NCI-H2107 treated with DMSO at 0.1 percent for 48 hours (cell line): Measurements from ENCODE around the gene PABPC1L.
"Not testable (repeated sequence)": the region's sequence is repeated elsewhere in the genome, so short reads cannot be mapped to it uniquely, and the experiment has no call there.

Experiments used
- DNase-seq: peaks from one replicate; lab custom pipeline; 2025; ENCODE audit not compliant: unreplicated experiment; lab: John Stamatoyannopoulos, UW

The PABPC1L gene

DNA sequence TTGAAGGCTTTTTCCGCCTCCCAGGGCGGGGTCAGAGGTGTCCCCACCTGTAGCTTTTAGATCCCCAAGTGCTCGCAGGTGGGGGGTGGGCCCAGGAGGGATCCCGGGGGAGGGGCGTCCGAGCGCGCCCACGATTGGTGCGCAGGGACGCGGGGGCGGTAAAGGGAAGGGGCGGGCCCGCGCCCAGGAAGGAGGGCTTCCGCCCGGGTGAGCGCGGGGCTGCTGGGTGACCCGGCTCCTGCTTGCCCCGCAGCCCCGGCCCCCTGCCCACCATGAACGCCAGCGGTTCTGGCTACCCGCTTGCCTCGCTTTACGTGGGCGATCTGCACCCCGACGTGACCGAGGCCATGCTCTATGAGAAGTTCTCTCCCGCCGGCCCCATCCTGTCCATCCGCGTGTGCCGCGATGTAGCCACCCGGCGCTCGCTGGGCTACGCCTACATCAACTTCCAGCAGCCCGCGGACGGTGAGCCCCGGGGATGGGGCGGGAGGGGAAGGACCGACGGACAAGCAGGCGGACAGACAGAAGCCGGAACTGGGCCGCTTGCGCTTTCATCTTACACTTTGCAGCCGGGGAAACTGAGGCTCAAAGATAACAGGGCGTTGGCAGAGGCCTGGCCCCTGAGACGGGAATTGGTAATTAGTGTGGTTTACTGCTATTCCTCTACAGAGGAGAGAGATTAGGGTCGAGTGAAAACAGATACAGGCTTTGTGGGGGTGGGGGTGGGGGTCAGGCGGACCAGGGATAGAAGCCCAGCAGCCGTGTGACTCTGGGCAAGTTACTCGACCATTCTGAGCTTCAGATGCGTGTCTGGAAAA is at the start of gene PABPC1L:
PABPC1L (plus strand) TSS at position 189 of the 818 bp plus-strand sequence; CDS start at position 273, 84 bp downstream.
- peak; percentile 17 for DNase-seq

DNA sequence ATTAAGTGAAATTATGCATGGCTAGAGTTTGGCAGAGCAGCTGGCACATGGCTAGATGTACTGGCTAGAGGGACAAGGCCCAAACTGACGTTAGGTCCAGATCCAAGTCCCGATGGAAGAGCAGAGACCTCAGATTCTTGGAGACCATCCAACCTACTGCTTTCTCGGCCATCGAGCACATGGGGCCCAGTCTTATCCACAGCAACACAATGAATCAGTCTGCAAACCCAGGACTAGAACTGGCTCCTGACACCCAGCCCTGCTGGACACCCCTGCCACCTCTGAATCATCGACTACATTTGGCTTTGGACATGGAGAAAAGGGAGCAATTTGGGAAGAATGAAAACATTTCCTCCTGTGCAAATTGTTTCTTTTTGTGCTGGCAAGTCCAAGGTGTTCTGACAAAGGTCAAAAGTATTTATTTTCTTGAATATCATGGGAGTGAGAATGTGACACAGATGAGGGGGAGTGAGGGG is 48.3 kb upstream of the PABPC1L start:
- no peak for DNase-seq

DNA sequence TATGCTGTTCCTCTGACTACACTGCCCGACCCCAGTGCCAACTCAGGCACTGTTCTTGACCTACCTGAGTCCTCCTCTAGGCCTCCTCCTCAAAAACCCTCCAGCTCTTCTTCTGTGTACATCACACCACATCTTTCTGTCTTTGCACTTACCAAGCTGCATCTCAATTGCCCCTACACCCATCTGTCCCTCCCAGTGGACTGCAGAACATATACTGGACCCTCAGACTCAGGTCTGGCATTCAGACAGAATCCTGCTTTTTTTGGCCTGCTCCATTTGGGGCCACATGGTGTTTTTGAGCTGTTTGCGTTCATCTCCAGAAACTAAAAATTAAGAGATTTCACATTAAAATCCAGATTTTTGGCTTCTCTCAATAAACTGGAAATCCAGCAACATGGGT is 47.6 kb upstream of the PABPC1L start:
- DNase-seq, result no peak

DNA sequence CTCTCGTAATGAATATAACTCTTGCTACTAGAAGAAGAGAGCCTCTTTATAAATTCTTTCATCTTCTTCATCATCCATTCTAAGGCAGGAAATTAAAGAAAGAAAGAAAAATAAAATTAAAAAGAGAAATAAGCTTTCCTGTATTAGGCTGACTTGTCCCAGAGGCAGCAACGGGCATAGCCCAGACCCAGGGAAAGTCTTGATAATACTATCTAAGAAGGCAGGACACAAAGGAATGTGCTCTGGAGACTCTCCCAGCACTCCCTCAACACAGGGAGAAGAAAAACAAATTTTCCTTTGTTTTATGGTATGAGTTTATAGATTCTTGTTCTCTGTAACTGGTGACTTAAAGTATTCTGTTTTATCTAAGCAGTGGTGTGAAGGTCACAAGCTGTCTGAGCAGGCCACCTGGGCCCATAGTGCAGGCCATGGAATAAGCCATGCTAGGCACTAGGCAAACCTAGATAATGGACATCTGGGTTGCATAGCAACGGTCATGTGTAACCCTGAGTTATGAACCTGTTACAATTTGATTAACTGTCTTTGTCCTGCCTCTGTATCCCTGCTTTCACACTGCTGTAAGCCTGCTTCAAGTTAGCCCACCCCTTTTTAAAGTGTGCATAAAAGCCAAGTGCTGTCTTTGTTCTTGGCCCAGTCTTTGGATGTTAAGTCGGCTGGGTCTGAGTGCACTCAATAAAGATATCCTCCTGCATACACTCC is 46.3 kb upstream of the PABPC1L start:
- DNase-seq, result not testable (repeated sequence)

DNA sequence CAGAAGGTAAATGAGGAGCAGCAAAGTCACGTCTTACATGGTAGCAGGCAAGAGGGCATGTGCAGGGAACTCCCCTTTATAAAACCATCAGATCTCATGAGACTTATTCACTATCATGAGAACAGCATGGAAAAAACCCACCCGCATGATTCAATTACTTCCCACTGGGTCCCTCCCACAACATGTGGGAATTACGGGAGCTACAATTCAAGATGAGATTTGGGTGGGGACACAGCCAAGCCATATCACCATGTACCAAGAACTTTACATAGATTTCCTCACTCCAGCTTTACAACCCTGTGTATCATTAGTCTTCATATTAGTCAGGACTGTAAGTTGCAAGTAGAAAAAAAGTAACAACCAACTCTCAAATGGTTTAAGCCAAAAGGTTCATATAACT is 45.4 kb upstream of the PABPC1L start:
- not testable (repeated sequence) for DNase-seq

DNA sequence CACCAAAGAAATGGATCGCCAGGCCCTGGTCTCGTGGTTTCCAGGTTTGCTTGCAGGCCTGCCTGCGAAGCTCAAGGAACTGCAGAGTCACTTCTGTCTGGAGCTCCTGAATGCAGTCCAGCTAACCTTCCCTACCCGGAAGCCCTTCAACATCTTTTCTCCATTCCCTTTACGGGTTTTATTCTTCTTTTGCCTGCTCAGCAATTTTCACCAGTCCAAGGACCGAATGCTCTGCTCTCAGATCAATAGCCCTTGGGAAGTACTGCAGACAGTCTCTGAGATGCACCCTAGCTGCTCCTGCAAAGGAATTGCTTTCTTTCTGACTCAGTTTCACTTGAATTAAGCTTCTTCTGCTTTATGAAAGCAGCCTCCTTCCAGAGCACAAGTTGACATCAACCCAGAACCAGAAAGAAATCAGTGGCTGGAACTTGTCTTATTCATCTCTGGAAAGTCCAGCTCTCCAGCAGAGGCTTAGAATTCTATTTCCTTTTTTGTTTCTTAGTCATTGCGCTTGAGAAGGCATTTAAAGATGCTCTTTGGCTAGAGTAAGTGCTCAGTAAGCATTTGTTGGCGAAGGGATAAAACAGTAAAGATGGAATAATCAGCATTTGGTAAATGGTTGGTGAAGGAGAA is 43.0 kb upstream of the PABPC1L start:
- DNase-seq, result no peak

DNA sequence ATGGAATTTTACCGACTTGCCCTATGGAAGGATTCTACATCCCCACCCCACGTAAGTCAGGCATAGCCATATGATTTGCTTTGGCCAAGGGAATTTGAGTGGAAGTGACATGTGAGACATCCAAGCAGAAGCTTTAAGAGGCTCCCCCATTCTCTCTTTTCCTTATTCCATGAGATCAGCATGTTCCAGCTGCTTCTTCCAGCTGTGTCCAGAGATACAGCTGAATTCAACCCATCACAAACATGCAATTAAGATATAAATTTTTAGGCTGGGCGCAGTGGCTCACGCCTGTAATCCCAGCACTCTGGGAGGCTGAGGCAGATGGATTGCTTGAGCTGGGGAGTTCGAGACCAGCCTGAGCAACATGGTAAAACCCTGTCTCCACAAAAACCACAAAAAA is 40.4 kb upstream of the PABPC1L start:
- no peak for DNase-seq

DNA sequence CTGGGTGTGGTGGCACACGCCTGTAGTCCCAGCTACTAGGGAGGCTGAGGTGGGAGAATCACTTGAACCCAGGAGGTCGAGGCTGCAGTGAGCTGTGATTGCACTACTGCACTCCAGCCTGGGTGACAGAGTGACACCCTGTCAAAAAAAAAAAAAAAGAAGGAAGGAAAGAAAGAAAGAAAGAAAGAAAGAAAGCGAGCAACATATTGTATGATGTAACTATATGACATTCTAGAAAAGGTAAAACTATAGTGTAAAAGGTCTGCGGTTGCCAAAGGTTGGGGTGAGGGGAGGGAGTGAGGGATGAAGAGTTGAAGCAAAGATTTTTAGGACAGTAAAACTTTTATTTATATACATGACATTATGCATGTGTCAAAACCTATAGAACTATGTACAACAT is 27.5 kb upstream of the PABPC1L start:
- not testable (repeated sequence) for DNase-seq

DNA sequence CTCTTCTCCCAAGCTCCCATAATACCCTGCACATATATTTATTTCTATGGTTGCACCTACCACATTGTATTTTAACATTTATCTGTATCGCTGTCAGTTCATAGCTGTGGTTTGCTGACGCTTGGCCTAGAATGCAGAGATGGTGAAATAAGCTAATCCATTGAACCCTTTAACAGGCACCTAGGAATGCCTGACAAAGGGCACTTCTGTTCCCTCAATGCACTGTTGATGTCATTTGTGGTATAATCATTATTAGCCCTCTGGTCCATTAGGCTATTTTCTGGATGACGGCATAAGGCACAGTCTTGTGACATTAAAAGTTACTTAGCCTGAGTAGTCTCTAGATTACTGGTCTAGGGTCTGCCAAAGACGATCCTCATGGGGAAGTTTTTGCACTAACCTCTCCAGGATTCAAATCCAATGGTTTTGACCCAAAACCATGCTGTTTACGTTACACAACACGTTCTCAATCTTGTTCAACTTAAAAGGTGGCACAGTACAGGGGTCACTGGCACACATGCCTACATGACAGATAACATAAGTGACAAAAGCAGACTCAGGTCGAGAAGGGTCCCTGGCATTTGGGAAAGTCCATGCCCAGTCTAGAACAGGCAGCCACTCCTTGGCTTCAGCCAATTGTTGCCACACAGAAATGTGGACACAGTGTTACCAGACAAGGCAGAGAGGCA is 26.5 kb upstream of the PABPC1L start:
- no peak for DNase-seq

DNA sequence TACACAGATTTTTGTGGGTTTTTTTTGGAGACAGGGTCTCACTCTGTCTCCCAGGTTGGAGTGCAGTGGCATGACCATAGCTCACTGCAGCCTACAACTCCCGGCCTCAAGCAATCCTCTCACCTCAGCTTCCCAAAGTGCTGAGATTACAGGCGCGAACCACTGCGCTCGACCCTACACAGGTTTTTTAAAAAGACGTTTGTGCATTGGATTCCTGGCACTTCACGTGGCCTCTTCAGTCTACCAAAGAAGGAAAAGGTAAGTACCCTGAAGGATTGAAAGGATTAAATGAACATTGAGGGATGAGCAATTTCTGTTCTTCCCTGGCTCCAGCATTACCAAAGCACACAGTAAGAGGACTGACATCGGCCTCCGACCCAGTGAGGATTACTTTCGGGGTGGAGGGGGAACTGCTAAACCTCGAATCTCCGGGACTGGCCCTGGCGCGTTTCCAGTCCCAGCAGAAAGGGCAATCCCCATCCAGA is 24.9 kb upstream of the PABPC1L start:
- DNase-seq, result no peak

DNA sequence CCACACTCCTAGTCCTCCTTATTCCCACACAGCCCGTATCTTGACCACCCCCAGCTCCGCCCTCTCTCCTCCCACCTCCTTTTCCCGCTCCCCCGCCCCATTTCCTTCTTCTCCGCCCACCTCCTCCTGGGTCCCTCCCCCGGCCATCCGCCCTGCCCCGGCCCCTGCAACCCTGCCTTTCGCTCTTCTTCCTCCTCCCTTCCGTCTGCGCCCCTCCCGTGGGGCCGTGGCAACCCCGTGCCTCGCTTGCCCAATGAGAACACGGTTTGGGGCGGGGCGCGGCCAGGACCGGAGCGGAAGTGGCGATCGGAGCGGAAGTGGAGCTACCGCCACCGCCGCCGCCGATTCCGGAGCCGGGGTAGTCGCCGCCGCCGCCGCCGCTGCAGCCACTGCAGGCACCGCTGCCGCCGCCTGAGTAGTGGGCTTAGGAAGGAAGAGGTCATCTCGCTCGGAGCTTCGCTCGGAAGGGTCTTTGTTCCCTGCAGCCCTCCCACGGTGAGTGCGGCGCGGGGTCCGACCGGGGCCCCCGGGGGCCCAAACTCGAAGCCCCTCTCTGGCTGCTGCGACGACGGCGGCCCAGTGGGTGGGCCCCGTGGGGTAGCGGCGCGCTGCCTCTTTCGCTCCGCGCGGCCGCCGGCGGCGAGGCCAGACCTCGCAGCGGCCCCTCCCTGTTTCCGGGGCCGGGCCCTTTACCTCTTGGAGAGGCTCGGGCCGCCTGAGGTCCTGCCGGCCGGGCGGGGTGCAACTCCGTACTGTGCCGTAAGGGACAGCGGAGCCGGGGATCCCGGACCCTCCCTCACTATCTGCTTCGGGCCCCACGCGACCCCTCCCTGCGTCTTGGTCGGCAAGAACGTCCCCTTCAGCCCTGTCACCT is 24.2 kb upstream of the PABPC1L start, which contains the start of gene YWHAB:
YWHAB (plus strand) TSS at position 314 of the 874 bp plus-strand sequence. CDS start 15,829 bp downstream, outside the sequence.
- DNase-seq, result peak; percentile 80

DNA sequence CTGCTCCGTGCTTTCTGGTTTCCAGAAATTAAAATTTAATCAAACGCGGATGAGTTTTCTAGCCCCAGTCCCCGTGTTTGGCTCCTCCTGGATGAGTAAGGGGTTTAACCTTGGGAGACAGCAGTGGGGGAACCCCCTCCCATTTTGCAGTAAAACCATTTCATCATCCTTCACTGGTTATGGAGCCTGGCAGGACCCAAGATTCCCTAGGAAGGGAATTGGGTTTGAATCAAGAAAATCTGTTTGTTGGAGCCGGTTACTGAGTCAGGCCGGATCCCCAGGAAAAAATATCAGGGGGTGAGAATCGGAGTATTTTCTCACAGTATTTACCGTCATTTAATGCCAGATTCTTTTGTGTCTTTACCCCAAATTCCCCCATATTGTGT is 23.6 kb upstream of the PABPC1L start:
- DNase-seq, result no peak

DNA sequence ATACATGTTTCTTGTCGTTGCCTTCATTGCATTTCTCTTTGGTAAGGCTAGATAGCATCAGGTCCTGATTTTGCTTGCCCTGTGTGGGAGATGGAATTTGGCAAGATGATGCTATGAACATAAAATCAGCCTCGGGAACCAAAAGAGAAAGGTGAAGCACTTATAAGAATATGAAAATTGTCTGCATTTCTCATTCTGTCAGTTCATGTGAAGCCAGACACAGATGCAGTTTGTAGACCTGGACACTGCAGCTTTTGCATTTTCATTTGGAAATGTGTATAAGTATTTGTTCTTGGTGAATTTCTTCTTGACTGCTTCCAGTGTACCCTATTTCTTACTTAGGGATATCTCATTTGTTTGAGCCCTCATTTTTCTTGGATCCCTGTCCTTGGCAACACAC is 23.0 kb upstream of the PABPC1L start:
- no peak for DNase-seq

DNA sequence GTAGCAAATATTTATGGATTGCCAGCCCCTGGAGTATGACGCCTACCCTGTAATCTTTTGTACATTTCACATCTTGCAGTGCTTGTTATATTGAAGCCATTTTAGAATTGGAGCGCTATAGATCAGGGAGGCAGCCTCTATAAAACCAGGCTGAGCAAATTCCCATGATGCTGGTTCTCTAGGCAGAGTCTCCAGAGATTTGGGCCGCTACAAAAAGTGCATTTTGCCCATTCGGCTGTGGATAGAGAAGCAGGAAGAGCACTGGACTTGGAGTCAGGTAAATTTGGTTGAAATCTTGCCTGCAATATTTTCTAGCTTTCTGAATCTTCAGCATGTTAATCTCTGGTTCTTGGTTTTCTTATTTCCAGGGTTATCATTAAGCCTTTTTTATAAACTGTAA is 22.4 kb upstream of the PABPC1L start:
- no peak for DNase-seq

DNA sequence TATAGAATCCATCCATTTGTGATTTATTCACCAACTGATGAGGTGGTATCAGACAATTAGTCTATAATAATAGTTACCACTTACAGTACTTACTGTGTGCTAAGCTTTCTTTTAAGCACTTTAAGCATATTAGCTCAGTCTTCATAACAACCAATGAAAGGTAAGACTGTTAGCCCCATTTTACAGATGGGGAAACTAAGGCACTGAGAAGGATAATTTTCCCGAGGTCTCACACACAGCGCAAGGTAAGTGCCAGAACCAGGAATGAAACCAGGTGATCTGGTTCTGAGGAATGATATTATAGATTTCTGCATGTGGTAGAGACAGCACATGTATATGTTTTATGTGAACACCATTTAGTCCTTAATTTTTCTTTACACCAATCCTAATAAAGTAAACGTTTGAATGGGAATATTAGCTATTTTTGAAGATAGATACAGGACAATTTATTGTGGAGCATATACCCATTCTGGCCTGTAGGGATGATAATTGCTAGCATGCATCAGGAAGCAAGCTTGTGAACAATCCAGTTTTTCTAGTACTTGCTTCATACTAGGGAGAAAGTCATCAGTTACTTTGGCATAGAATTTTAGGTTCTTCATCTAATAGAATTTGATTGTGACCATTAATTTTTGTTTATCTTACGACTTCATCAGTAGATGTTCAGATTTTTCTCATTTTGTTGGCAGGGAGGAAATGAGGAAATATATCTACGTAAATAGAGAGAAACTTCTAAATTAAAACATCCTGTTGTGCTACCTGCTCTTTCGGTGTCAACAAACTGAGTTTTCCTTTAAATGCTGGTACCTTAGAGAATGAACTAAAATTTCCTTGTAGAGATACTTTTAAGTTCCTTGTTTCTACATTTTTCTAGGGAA is 21.4 kb upstream of the PABPC1L start:
- no peak for DNase-seq

DNA sequence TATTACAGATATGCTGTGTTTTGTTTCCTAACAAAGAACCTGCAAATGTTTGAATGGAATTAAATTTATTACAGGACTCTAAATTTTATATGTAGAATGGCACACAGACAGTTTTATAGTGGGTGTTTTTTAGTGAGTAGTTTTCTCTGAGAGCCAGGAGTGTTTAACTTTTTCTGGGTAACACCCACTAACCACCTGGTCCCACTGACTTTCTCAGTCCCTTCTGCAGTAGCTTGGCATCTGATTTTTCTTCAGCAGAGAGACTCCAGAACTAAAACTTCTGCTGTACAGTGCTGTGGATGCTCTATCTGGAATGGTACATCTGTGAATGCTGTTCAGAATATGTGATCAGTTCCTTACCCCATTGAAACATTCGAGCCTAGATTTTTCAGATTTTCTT is 18.0 kb upstream of the PABPC1L start:
- DNase-seq, result no peak

DNA sequence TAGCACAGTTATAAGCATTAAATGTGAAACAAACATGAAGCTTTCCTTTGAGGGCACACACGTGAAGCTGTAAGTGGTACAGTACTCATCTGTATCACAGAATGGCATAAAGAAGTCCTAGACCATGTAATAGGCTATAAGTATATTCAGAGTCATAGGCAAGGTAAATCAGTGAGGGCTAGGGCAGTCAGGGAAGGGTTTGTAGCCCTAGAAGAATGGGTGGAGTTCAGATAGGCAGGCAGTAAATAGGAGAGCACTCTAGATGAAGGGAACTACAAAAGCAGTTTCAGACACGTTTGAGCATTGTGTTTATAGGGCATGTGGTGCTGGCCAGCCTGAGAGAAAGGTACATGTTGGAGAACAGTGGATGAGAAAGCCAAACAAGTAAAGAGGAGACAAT is 14.9 kb upstream of the PABPC1L start:
- no peak for DNase-seq

DNA sequence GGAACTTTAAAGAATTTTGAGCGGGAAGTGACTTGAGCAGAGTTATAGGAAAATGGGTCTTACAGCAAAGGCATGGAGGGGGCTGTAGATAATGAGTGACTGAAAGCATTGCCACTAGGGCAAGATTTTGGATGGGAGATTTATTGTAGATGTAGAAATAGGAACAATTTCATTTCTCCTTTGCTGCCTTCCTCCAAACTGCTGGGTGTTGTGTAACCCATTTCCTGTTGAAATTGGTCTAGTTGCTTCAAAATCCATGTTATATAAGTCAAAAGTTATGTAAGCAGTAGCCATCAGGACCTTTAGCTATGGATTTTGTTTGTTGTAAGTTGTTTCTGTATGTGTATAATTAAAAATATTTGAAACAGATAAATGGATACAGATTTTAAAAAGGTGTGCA is 13.3 kb upstream of the PABPC1L start:
- DNase-seq, result no peak

DNA sequence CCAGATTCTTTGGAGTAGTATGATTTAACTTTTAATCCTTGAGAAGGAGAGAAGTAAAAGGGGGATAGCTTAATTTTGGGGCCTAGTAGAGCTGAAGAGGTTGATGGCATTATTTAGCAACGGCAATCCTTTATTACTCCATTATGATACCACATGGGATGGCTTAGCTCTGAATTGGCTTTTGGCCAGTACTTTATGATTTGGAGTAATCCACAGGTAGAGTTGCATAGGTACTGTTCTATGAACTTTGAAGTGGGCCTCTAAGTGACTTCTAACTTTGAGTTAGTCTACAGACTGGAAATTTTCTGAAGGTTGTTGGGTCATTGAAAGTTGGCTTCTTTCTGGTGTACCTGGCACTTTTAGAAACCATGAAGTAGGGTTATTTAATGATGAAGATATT is 12.7 kb upstream of the PABPC1L start:
- no peak for DNase-seq
